Fibroblast of pulmonary artery (primary cell): ENCODE measurements around the gene PLXNC1.

Experiments
- DNase-seq: peaks from one replicate; pipeline ENCODE4 v3.0.0-alpha.2; 2010; ENCODE audit warnings: low read depth
- H3K4me3 ChIP-seq: replicated peaks from 2 replicates; pipeline ENCODE4 v1.5.1; 2011; ENCODE audit warnings: low read depth, mild to moderate bottlenecking, control low read depth, low read length, moderate library complexity
- TF ChIP-seq, protein P1 (sequence below): IDR thresholded peaks from 2 replicates; pipeline ENCODE4 v1.5.1; 2011; ENCODE audit warnings: mild to moderate bottlenecking, control low read depth, low read length, inconsistent platforms; ENCODE audit errors: missing control alignments

PLXNC1 gene

DNA sequence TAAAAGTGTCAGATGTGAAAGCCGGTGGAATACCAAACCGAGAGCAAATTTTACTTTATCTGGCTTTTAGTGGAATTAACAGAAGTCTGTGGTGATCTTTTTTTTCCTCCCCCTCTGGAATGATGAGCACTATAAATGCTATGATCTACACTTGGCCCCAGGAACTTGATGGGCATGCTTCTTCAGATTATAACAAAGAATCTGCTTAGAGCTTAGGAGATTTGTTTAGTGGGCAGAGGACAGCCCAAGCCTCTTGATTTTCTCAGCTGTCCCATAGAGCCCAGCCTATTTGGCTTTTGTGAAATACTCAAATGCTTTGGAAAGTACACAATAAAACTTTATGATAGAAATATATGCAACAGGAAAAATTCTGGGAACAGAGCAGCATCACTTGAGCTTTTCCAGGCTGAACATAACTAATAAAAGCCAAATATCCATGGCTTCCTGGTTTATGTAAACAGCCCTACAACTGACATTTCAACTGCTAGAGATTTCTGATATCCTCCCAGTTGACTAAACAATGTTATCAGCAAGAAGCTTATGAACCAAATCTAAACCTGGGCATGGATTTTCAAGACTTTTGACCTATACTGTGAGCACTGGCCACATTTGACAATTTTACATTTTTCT, 149.6 kb downstream of the PLXNC1 start:
- H3K4me3 ChIP-seq: no peak overlapping the region
- TF ChIP-seq, protein P1, sequence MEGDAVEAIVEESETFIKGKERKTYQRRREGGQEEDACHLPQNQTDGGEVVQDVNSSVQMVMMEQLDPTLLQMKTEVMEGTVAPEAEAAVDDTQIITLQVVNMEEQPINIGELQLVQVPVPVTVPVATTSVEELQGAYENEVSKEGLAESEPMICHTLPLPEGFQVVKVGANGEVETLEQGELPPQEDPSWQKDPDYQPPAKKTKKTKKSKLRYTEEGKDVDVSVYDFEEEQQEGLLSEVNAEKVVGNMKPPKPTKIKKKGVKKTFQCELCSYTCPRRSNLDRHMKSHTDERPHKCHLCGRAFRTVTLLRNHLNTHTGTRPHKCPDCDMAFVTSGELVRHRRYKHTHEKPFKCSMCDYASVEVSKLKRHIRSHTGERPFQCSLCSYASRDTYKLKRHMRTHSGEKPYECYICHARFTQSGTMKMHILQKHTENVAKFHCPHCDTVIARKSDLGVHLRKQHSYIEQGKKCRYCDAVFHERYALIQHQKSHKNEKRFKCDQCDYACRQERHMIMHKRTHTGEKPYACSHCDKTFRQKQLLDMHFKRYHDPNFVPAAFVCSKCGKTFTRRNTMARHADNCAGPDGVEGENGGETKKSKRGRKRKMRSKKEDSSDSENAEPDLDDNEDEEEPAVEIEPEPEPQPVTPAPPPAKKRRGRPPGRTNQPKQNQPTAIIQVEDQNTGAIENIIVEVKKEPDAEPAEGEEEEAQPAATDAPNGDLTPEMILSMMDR: no peak

DNA sequence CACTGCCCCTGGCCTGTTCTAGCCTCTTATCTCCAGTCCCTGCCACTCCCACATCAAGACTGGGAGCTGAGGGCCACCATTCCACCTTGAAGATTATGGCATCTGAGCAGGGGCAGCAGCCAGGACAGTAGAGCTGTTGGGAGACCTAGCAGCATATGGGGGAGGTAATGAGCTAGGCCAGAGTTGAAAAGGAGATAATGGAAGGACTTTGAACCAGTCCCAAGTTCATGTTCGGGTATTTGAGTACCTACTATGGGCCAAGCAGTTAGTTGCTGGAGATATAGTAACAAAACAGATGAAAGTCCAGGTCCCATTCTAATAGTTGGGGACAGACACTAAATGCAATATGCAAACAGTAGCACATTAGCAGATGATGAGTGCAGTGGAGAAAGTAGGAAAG, 151.5 kb downstream of the PLXNC1 start:
- TF ChIP-seq, protein P1: no peak
- no peak for DNase-seq
- no peak overlapping the region for H3K4me3 ChIP-seq

More for the DNA sequence above, 149.6 kb downstream of the PLXNC1 start:
- peak; percentile 21 for DNase-seq

DNA sequence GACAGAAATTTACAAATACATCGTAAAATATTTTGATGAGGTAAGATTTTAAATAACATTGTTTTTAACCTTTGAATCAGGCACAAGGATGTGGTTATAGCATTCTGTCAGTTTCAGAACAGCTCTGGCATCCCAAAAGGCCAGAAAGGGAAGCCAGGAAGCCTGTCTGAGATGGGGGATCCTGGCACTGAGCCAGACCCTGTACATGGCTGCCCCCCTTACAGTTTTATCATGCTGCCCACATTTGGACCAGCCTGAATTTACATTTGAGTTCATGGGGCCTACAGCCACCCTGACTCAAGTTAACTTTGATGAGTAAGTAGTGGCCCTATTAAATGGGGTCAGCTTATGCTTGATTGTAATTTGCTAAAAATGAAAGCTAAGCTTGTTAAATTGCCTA, 155.6 kb downstream of the PLXNC1 start:
- no peak overlapping the region for H3K4me3 ChIP-seq
- no peak for DNase-seq
- TF ChIP-seq, protein P1: no peak

DNA sequence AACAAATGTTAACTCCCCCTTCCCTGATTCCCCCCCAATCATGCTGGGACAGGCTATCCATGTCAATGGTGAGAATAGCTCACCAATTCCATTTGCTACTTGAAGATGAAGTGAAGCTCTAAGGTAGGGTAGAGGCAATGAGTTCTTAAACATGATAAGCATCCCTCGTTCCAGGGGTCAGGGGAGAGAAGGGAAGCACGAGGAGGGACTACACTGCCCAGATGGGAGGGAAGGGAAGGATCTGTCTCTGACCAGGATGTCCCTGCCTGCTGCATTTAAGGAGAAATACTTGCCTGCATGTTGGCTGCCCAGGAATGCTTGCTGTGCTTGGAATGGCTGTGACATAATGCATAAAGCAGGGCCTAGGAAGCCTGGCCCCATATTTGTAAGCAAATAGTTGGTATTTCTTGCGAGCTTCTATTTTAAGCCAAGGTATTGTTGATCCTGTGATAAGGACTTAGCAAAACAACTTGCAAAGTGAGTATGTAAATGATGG, 156.2 kb downstream of the PLXNC1 start:
- peak; percentile 46 for DNase-seq
- TF ChIP-seq, protein P1: no peak
- H3K4me3 ChIP-seq: no peak overlapping the region

DNA sequence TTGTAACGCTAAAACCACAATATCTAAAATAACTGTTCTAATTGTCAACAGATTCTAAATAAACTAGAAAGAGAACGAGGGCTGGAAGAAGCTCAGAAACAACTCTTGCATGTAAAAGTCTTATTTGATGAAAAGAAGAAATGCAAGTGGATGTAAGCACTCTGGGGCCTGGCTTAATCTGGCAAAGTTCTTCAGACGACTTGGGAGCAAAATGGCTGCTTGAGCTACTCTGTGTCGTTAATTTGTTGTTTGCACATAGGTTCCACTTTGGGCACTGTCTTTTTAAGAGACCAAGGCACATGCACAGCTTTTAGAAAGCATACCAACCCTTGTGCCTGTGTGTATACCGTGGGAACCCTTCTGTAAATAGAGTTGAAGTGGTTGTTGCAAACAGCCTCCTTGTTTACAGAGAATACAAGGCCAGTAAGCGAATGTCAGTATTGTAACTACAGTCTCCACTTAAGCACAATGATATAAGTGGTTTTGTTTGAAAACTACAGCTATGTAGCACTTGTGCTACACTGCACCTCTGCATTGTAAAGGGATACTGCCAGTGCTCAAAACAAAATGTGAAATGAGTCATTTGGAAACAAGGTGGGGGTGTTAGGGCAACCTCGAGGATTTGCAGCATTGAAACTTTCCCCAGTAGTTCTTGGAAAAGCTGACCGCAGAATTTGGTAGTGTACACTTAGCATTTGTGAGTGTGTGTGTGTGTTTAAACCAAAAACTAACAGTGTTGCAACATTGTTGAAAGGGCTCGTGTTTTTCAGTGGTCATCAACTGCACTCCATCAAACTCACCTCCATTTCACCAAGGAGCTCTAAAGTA, 157.0 kb downstream of the PLXNC1 start:
- TF ChIP-seq, protein P1: no peak
- no peak overlapping the region for H3K4me3 ChIP-seq
- no peak for DNase-seq

DNA sequence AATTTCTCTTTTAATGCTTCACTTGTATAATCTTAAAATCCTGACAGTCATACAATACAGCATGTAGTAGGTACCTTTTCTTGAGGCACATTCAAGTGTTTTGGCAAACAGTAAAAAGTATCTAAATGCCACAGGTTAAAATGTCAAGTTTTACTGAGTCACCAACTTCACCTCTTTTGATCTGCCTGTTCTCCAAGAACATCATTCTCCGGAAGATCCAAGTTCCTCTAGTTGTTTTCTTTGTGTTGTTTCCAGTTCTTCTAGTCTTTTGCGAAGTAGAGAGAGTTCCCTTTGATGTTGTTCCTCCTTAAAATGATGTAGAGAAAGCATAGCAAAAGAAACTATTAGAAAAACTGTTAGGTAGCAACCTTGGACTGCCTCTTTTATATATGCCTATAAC, 160.2 kb downstream of the PLXNC1 start:
- DNase-seq: no peak
- no peak overlapping the region for H3K4me3 ChIP-seq
- TF ChIP-seq, protein P1: no peak
